Spleen (tissue), 11 donors: ENCODE results near the gene MBL2. TPM values are rescaled to one million over a fixed set of nuclear protein-coding genes. Genes with fewer than 3 reads are reported as not detected.

Source experiments
- DNase-seq: peaks from one replicate; pipeline ENCODE4 v3.0.0-alpha.2; 2020
- H3K27ac ChIP-seq, 8 donors: fragments of 200-600 bp; sonication (generic) in 7 of 8; 1 replicate in 4 of 8; 2 replicates in 4 of 8; pipeline versions ENCODE4 v1.5.0 to v1.8.0; 2016 to 2021; ENCODE audit warnings: inconsistent platforms in 4 of 8, mild to moderate bottlenecking in 4 of 8, moderate library complexity in 1 of 8
- H3K27me3 ChIP-seq, 7 donors: fragments of 200-600 bp; sonication (generic) in 6 of 7; replicated peaks in 1 of 7; 1 replicate in 4 of 7; 2 replicates in 3 of 7; pipeline versions ENCODE4 v1.5.0 to v1.8.0; 2016 to 2021; ENCODE audit warnings: inconsistent platforms in 3 of 7, mild to moderate bottlenecking in 1 of 7
- H3K36me3 ChIP-seq, 6 donors: fragments of 200-600 bp; sonication (generic) in 5 of 6; 1 replicate in 4 of 6; 2 replicates in 2 of 6; pipeline versions ENCODE4 v1.5.0 to v1.8.0; 2016 to 2021; ENCODE audit warnings: inconsistent platforms in 2 of 6
- H3K4me1 ChIP-seq, 6 donors: fragments of 200-600 bp; sonication (generic) in 5 of 6; 1 replicate in 3 of 6; 2 replicates in 3 of 6; pipeline versions ENCODE4 v1.5.0 to v1.8.0; 2016 to 2021; ENCODE audit warnings: inconsistent platforms in 3 of 6
- H3K4me3 ChIP-seq, 8 donors: fragments of 200-600 bp; sonication (generic) in 7 of 8; 1 replicate in 4 of 8; 2 replicates in 4 of 8; pipeline versions ENCODE4 v1.5.0 to v1.8.0; 2016 to 2021; ENCODE audit warnings: inconsistent platforms in 4 of 8, mild to moderate bottlenecking in 4 of 8, moderate library complexity in 2 of 8
- H3K9me3 ChIP-seq, 8 donors: fragments of 200-600 bp; sonication (generic) in 7 of 8; 1 replicate in 4 of 8; 2 replicates in 4 of 8; pipeline versions ENCODE4 v1.5.0 to v1.8.0; 2016 to 2021; ENCODE audit warnings: inconsistent platforms in 4 of 8
- POLR2A ChIP-seq, 3 donors: fragments of 450-650 bp; IDR thresholded peaks; one replicate each; pipeline ENCODE4 v1.5.1; 2017; ENCODE audit warnings: antibody characterized with exemption in 3 of 3, mild to moderate bottlenecking in 1 of 3
- POLR2AphosphoS5 ChIP-seq, 3 donors: sonication (generic); formaldehyde crosslinking; IDR thresholded peaks; one replicate each; pipeline ENCODE4 v1.5.1; 2017; ENCODE audit warnings: antibody characterized with exemption in 3 of 3
- WGBS, 5 donors: extraction: QIAGEN DNeasy Blood & Tissue Kit in 3 of 5; methylation state at CpG; one replicate each; pipeline versions ENCODE4 v1.1.5 to v1.1.7; 2013 to 2018; 5-methylcytosine and 5-hydroxymethylcytosine counted together
- intact Hi-C: fragments of 100-400 bp; cut with DNase I; formaldehyde crosslinking; loops from one replicate; pipeline ENCODE4 v1.15.0; 2023; ENCODE audit warnings: low total_unique reads
- polyA plus RNA-seq, 3 donors: library from polyadenylated mRNA; stranded (reverse); fragments of 200-250 nt; gene quantifications; one replicate each; pipeline ENCODE4 v1.2.1, GENCODE V29; 2013
- total RNA-seq, 7 donors: library from RNA; depleted of rRNA in 3 of 7; stranded (reverse); fragments of >200 nt in 3 of 7; fragmentation: NEBNext Ultra II Directional in 4 of 7; extraction: Animal tissue kit (Norgen Biotek cat#: 25700) in 4 of 7; gene quantifications; one replicate each; pipeline versions ENCODE4 v1.1.0 to v1.2.1, GENCODE V29; 2016 to 2021
- TF ChIP-seq, protein P1 (sequence below), 11 experiments: fragments of 200-600 bp in 7 of 11; fragments of 450-650 bp in 4 of 11; sonication (generic) in 4 of 11; IDR thresholded peaks in 8 of 11; conservative IDR thresholded peaks in 3 of 11; 1 replicate in 7 of 11; 2 replicates in 4 of 11; pipeline versions ENCODE4 v1.4.0 to v1.8.0; 2016 to 2021; ENCODE audit warnings: antibody characterized with exemption in 11 of 11, inconsistent platforms in 4 of 11, mild to moderate bottlenecking in 1 of 11
- donor health status: healthy with polysubstance abuse.
- donor health status: DM: no; HTN: no; CAD: no; lungs with moderate emphysema.
- donor health status: DM: no; HTN: no; CAD: no.
- donor health status: Bipolar disorder and iron deficiency.
- donor health status: healthy.
- donor health status: DM: no; HTN: no; CAD: no.
- donor health status: DM: yes; HTN: yes; CAD: no.

Gene MBL2
- total and polyA plus RNA-seq, 10 donors = 0.02 to 0.18 (median 0.11) TPM; not detected in 6

DNA sequence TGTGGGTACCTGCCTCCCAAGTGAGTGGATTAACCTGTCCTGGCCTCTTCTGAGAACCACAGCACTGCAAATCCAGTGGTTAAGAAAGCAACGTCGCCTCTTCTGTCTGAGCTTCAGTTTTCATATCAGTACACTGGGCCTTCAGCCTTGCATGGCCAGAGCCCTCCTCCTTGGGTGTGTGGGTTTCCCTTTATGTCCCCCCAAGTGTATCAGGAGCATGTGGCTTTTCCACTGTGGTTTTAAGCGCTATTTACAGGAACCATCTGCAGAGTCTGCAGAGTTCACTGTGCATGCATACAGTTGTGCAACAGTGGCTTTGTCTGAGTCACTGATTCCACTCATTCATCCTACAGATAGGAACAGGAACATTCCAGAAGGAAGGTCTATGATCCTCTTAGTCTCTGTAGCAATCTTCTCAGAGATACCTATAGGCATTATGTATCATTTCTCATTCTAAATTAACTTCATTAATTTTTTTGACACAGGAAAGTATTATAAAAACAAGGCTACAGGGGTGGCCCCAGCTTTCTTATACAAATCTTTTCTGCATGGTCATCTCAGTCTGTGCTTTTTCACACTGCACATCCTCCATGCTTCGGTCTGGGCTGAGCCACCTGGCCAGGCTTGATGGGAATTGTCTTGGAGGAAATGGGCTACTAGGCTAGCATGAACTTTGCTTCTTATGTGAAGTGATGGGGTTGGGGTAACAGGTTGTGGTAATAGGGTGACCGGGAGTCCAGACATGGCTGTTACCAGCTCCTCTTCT lies 17.1 kb downstream of the MBL2 start:
- no peak for DNase-seq

DNA sequence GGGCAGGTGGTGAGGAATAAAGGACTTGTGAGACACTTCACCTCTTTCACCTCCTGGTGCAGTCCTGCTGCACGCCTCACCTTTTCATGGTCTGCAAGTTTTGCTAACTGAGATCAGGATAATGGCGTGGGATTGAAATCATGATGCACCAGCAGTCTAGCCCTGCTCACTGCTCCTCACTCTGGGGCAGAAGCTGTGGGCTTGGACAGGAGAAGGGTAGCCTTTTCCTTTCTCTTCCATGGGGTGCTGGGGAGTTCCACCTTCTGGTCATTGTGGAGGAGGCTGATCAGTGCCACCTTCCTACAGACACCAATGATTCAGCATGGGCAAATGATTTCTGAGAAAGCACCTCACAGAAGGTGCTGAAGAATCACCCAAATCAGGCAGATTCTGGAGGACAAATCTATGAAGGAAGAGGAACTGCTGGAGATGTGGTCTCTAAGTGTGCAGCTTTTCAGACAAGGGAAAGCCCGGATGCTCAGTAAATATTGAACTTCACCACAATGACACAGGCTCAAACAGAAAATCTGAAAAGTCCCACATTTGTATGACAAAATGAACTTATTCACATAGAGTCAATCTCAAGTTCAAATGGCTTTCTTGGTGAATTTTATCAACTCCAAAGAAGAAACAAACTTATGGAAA lies 19.7 kb downstream of the MBL2 start:
- intact Hi-C loops = no loop called here
- Histone ChIP-seq H3K36me3 (no peaks in the 10 kb centered on the region), H3K9me3 (no peaks in the 10 kb centered on the region), H3K27ac (no peak overlapping the region), H3K4me3 (no peak overlapping the region), H3K27me3 (peaks cover 0 to 15% (median 0%) of the 10 kb centered on the region in 7 donors), H3K4me1 (peaks cover 0 to 5% (median 0%) of the 10 kb centered on the region in 6 donors)
- no peak for DNase-seq
- TF ChIP-seq POLR2A (IDR thresholded peaks at IDR 0.05) = no peak
- WGBS, 5 donors = 61 to 74% (median 68%) methylated on average over 3 of the region's 3 CpGs

More for the DNA sequence above, 17.1 kb downstream of the MBL2 start:
- TF ChIP-seq POLR2AphosphoS5 (IDR thresholded peaks at IDR 0.05) (no peak), POLR2A (IDR thresholded peaks at IDR 0.05) (no peak)
- TF ChIP-seq, protein P1, sequence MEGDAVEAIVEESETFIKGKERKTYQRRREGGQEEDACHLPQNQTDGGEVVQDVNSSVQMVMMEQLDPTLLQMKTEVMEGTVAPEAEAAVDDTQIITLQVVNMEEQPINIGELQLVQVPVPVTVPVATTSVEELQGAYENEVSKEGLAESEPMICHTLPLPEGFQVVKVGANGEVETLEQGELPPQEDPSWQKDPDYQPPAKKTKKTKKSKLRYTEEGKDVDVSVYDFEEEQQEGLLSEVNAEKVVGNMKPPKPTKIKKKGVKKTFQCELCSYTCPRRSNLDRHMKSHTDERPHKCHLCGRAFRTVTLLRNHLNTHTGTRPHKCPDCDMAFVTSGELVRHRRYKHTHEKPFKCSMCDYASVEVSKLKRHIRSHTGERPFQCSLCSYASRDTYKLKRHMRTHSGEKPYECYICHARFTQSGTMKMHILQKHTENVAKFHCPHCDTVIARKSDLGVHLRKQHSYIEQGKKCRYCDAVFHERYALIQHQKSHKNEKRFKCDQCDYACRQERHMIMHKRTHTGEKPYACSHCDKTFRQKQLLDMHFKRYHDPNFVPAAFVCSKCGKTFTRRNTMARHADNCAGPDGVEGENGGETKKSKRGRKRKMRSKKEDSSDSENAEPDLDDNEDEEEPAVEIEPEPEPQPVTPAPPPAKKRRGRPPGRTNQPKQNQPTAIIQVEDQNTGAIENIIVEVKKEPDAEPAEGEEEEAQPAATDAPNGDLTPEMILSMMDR (IDR thresholded peaks at IDR 0.05 in 8 of 11, conservative IDR thresholded peaks at IDR 0.05 in 3 of 11) = no peak
- Histone ChIP-seq H3K9me3 (no peaks in the 10 kb centered on the region), H3K36me3 (no peaks in the 10 kb centered on the region), H3K27me3 (peaks cover 0 to 15% (median 0%) of the 10 kb centered on the region in 7 donors), H3K27ac (no peak overlapping the region), H3K4me1 (peaks cover 0 to 18% (median 3%) of the 10 kb centered on the region in 6 donors), H3K4me3 (no peak overlapping the region)
- WGBS, 5 donors = 38 to 53% (median 47%) methylated on average over 5 of the region's 5 CpGs
- intact Hi-C loops = no loop called here

DNA sequence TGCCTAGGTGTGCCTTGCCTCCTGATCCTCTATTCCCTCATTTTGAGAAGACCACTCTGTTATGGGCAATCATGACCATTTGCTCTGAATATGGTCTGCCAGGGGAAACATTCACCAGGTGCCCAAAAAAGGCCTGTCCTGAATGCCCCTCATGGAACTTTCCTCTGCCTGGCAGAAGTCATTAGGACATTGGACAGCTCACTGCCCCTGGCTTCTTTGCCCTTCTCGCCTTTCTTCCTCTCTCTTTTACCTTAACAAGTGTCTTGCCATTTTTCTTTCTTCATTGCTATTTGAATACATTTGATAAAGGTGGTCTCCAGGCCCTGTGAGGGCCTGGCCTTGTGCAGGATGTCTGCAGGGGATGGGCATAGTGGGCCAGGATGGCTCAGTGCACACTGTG lies 20.3 kb downstream of the MBL2 start:
- Histone ChIP-seq H3K36me3 (no peaks in the 10 kb centered on the region), H3K27ac (no peak overlapping the region), H3K4me3 (no peak overlapping the region), H3K9me3 (no peaks in the 10 kb centered on the region), H3K4me1 (peaks cover 0 to 5% (median 0%) of the 10 kb centered on the region in 6 donors), H3K27me3 (peaks cover 0 to 15% (median 0%) of the 10 kb centered on the region in 7 donors)
- WGBS, 5 donors = 74 to 92% (median 78%) methylated on average over 1 of the region's 1 CpG
- intact Hi-C loops = no loop called here
- TF ChIP-seq POLR2A (IDR thresholded peaks at IDR 0.05) (no peak), POLR2AphosphoS5 (IDR thresholded peaks at IDR 0.05) (no peak)
- TF ChIP-seq, protein P1 (IDR thresholded peaks at IDR 0.05 in 8 of 11, conservative IDR thresholded peaks at IDR 0.05 in 3 of 11) = no peak
- no peak for DNase-seq

- WGBS, 5 donors = 80 to 97% (median 87%) methylated on average over 2 of the region's 2 CpGs
- H3K27ac ChIP-seq = no peak overlapping the region
- TF ChIP-seq, protein P1 (IDR thresholded peaks at IDR 0.05 in 8 of 11, conservative IDR thresholded peaks at IDR 0.05 in 3 of 11) = no peak
- no peak for TF ChIP-seq POLR2AphosphoS5 (IDR thresholded peaks at IDR 0.05)
- TF ChIP-seq POLR2A (IDR thresholded peaks at IDR 0.05) = no peak
- no peak for DNase-seq
- peaks cover 0 to 5% (median 0%) of the 10 kb centered on the region in 6 donors for H3K4me1 ChIP-seq
- H3K4me3 ChIP-seq = no peak overlapping the region
- H3K9me3 ChIP-seq = no peaks in the 10 kb centered on the region
- peaks cover 0 to 15% (median 0%) of the 10 kb centered on the region in 7 donors for H3K27me3 ChIP-seq
- H3K36me3 ChIP-seq = no peaks in the 10 kb centered on the region
- intact Hi-C loops = no loop called here
These were observed 21.2 kb downstream of the MBL2 start for GRCh38 chr10:52751337-52751736.
